ENCODE results near the gene UNC5CL.

UNC5CL gene

GRCh38 chr6:41002168-41002567 lies 36.9 kb downstream of the UNC5CL start:
- DNase-seq = no peak

- no peak for DNase-seq
These were observed 38.8 kb downstream of the UNC5CL start for GRCh38 chr6:41000248-41000647.

GRCh38 chr6:40999569-40999968 lies 39.5 kb downstream of the UNC5CL start:
- no peak for DNase-seq

- DNase-seq = no peak
These were observed 40.4 kb downstream of the UNC5CL start for GRCh38 chr6:40998661-40999060.

GRCh38 chr6:40997234-40997957 lies 41.6 kb downstream of the UNC5CL start:
- DNase-seq = no peak

GRCh38 chr6:40996591-40997233 lies 42.3 kb downstream of the UNC5CL start:
- DNase-seq = no peak

GRCh38 chr6:40992746-40993145 lies 46.3 kb downstream of the UNC5CL start:
- DNase-seq = no peak

GRCh38 chr6:40990301-40990700 lies 48.7 kb downstream of the UNC5CL start:
- DNase-seq = no peak

GRCh38 chr6:40989204-40990169 lies 49.5 kb downstream of the UNC5CL start:
- DNase-seq = no peak

GRCh38 chr6:40988634-40989033 lies 50.4 kb downstream of the UNC5CL start:
- DNase-seq = no peak

GRCh38 chr6:40986921-40987819 lies 51.9 kb downstream of the UNC5CL start:
- no peak for DNase-seq

GRCh38 chr6:40986364-40986763 lies 52.7 kb downstream of the UNC5CL start:
- DNase-seq = no peak

GRCh38 chr6:40983752-40984151 lies 55.3 kb downstream of the UNC5CL start:
- DNase-seq = no peak

GRCh38 chr6:40982917-40983316 lies 56.1 kb downstream of the UNC5CL start:
- no peak for DNase-seq

GRCh38 chr6:40978687-40979289 lies 60.2 kb downstream of the UNC5CL start:
- DNase-seq = no peak

GRCh38 chr6:40977695-40978094 lies 61.3 kb downstream of the UNC5CL start:
- DNase-seq = no peak

- DNase-seq = no peak
These were observed 61.9 kb downstream of the UNC5CL start for GRCh38 chr6:40977085-40977484.

Measured in activated CD4-positive, CD25-positive, alpha-beta regulatory T cell (primary cell).